ENCODE data around the gene CENPN.
A peak's percentile ranks its signal among the peaks of the same experiment; 100 is the strongest.

CENPN gene

GRCh38 chr16:81006813-81007695, at the start of gene CENPN, which contains the start of gene CMC2:
Gene CENPN (plus strand): TSS chr16:81007214. CDS start chr16:81011940, 4,726 bp downstream.
Gene CMC2 (minus strand): TSS chr16:81006885. CDS start chr16:80997394, 9,491 bp downstream.
- DNase-seq = peak; percentile 91 to 94 (median 94)

GRCh38 chr16:80958284-80958683, 48.7 kb upstream of the CENPN start:
- no peak for DNase-seq

- DNase-seq = no peak
These were observed 44.1 kb upstream of the CENPN start for GRCh38 chr16:80962879-80963278.

GRCh38 chr16:80964351-80964750, 42.7 kb upstream of the CENPN start:
- no peak for DNase-seq

- no peak for DNase-seq
These were observed 40.4 kb upstream of the CENPN start for GRCh38 chr16:80966617-80967016.

GRCh38 chr16:80968386-80969113, 38.5 kb upstream of the CENPN start:
- DNase-seq = no peak

GRCh38 chr16:80969114-80969484, 37.9 kb upstream of the CENPN start:
- no peak for DNase-seq

- no peak for DNase-seq
These were observed 35.2 kb upstream of the CENPN start for GRCh38 chr16:80971819-80972218.

GRCh38 chr16:80972611-80973010, 34.4 kb upstream of the CENPN start:
- no peak for DNase-seq

GRCh38 chr16:80973991-80974390, 33.0 kb upstream of the CENPN start:
- no peak for DNase-seq

GRCh38 chr16:80974649-80975376, 32.2 kb upstream of the CENPN start:
- no peak for DNase-seq

- DNase-seq = no peak
These were observed 30.1 kb upstream of the CENPN start for GRCh38 chr16:80976946-80977345.

- DNase-seq = no peak
These were observed 25.9 kb upstream of the CENPN start for GRCh38 chr16:80981103-80981502.

GRCh38 chr16:80982646-80983045, 24.4 kb upstream of the CENPN start:
- DNase-seq = no peak

- DNase-seq = no peak
These were observed 22.7 kb upstream of the CENPN start for GRCh38 chr16:80984124-80984892.

- no peak for DNase-seq
These were observed 21.4 kb upstream of the CENPN start for GRCh38 chr16:80985611-80986010.

- no peak for DNase-seq
These were observed 20.5 kb upstream of the CENPN start for GRCh38 chr16:80986557-80986956.

- no peak for DNase-seq
These were observed 18.3 kb upstream of the CENPN start for GRCh38 chr16:80988756-80989155.

- no peak for DNase-seq
These were observed 17.2 kb upstream of the CENPN start for GRCh38 chr16:80989801-80990200.

GRCh38 chr16:80990577-80990976, 16.4 kb upstream of the CENPN start:
- no peak for DNase-seq

- no peak for DNase-seq
These were observed 16.0 kb upstream of the CENPN start for GRCh38 chr16:80990978-80991377.

- DNase-seq = no peak
These were observed 15.1 kb upstream of the CENPN start for GRCh38 chr16:80991792-80992430.
